CD14-positive monocyte (primary cell): ENCODE measurements around the gene SEC22B. TPM values are rescaled to one million over a fixed set of nuclear protein-coding genes. Genes with fewer than 3 reads are reported as not detected.
"Not testable (repeated sequence)": the region's sequence is repeated elsewhere in the genome, so short reads cannot be mapped to it uniquely, and the experiment has no call there.

Source experiments
- DNase-seq, 3 donors: peaks; one replicate each; pipeline ENCODE4 v3.0.0-alpha.2; 2011 to 2022
- H2AFZ ChIP-seq: 2 replicates; pipeline ENCODE4 v1.6.0; 2012; ENCODE audit warnings: mild to moderate bottlenecking, low read depth, low read length, inconsistent platforms; ENCODE audit not compliant: insufficient read depth, poor library complexity, severe bottlenecking
- H3K27ac ChIP-seq, 2 donors: 1 replicate in 1 of 2; 2 replicates in 1 of 2; pipeline ENCODE4 v1.5.1; 2012 to 2013; ENCODE audit warnings: low read length in 2 of 2, control low read depth in 1 of 2, inconsistent platforms in 1 of 2, low read depth in 1 of 2, mild to moderate bottlenecking in 1 of 2
- H3K27me3 ChIP-seq, 2 donors: one replicate each; pipeline versions ENCODE4 v1.6.0 to v1.6.1; 2011 to 2013; ENCODE audit warnings: low read length in 2 of 2; ENCODE audit not compliant: control insufficient read depth in 2 of 2, insufficient read depth in 2 of 2
- H3K36me3 ChIP-seq, 2 donors: replicated peaks in 1 of 2; 1 replicate in 1 of 2; 2 replicates in 1 of 2; pipeline versions ENCODE4 v1.5.1 to v1.6.1; 2012 to 2013; ENCODE audit warnings: low read length in 2 of 2, control low read depth in 1 of 2, inconsistent platforms in 1 of 2, mild to moderate bottlenecking in 1 of 2; ENCODE audit not compliant: insufficient read depth in 2 of 2, control insufficient read depth in 1 of 2
- H3K4me1 ChIP-seq, 2 donors: 1 replicate in 1 of 2; 2 replicates in 1 of 2; pipeline versions ENCODE4 v1.5.1 to v1.6.1; 2012 to 2013; ENCODE audit warnings: low read length in 2 of 2, control low read depth in 1 of 2, inconsistent platforms in 1 of 2, mild to moderate bottlenecking in 1 of 2, moderate library complexity in 1 of 2; ENCODE audit not compliant: insufficient read depth in 2 of 2, control insufficient read depth in 1 of 2
- H3K4me2 ChIP-seq: replicated peaks from 2 replicates; pipeline ENCODE3; 2012; ENCODE audit warnings: low read length, moderate library complexity, mild to moderate bottlenecking; ENCODE audit not compliant: poor library complexity, severe bottlenecking; ENCODE audit errors: extremely low read depth
- H3K4me3 ChIP-seq, 3 experiments: fragments of 200-600 bp in 1 of 3; sonication (generic) in 1 of 3; replicated peaks in 1 of 3; 1 replicate in 2 of 3; 2 replicates in 1 of 3; pipeline ENCODE4 v1.5.1; 2011 to 2013; ENCODE audit warnings: low read length in 3 of 3, mild to moderate bottlenecking in 3 of 3, control low read depth in 2 of 3, low read depth in 2 of 3, inconsistent platforms in 1 of 3, moderate library complexity in 1 of 3
- H3K79me2 ChIP-seq: 2 replicates; pipeline ENCODE4 v1.6.0; 2012; ENCODE audit warnings: mild to moderate bottlenecking, control low read depth, inconsistent platforms, low read length, moderate library complexity; ENCODE audit not compliant: insufficient read depth
- H3K9ac ChIP-seq: 2 replicates; pipeline ENCODE4 v1.6.0; 2017; ENCODE audit warnings: low read length, mild to moderate bottlenecking; ENCODE audit not compliant: insufficient read depth, poor library complexity, severe bottlenecking
- H3K9me3 ChIP-seq, 2 donors: replicated peaks in 1 of 2; 1 replicate in 1 of 2; 2 replicates in 1 of 2; pipeline versions ENCODE4 v1.5.1 to v1.6.1; 2012 to 2013; ENCODE audit warnings: low read length in 2 of 2, control low read depth in 1 of 2; ENCODE audit not compliant: control insufficient read depth in 1 of 2, insufficient read depth in 1 of 2
- H4K20me1 ChIP-seq: 2 replicates; pipeline ENCODE4 v1.6.0; 2012; ENCODE audit warnings: mild to moderate bottlenecking, low read length, control low read depth, moderate library complexity; ENCODE audit not compliant: insufficient read depth
- H3K27ac Mint-ChIP-seq, 7 donors: one replicate each; pipeline ENCODE4 v1.8.0; 2020; ENCODE audit warnings: mild to moderate bottlenecking in 7 of 7, mixed read lengths in 7 of 7, moderate library complexity in 6 of 7, inconsistent platforms in 2 of 7
- H3K27me3 Mint-ChIP-seq, 3 donors: one replicate each; pipeline ENCODE4 v1.8.0; 2021 to 2022; ENCODE audit warnings: low read depth in 3 of 3, mild to moderate bottlenecking in 3 of 3, mixed read lengths in 3 of 3, moderate library complexity in 3 of 3, inconsistent platforms in 1 of 3
- H3K36me3 Mint-ChIP-seq, 2 donors: one replicate each; pipeline ENCODE4 v1.8.0; 2020; ENCODE audit warnings: mixed read lengths in 2 of 2, inconsistent platforms in 1 of 2, mild to moderate bottlenecking in 1 of 2
- H3K4me1 Mint-ChIP-seq: one replicate; pipeline ENCODE4 v1.8.0; 2020; ENCODE audit warnings: mild to moderate bottlenecking, mixed read lengths
- H3K4me3 Mint-ChIP-seq, 2 donors: one replicate each; pipeline ENCODE4 v1.8.0; 2020; ENCODE audit warnings: mild to moderate bottlenecking in 2 of 2, mixed read lengths in 2 of 2, moderate library complexity in 1 of 2
- H3K9me3 Mint-ChIP-seq, 7 donors: one replicate each; pipeline ENCODE4 v1.8.0; 2020 to 2022; ENCODE audit warnings: mixed read lengths in 7 of 7, mild to moderate bottlenecking in 6 of 7, moderate library complexity in 6 of 7, inconsistent platforms in 2 of 7
- CTCF ChIP-seq: fragments of 200-600 bp; IDR thresholded peaks from one replicate; pipeline ENCODE4 v1.8.0; 2022; ENCODE audit warnings: antibody characterized with exemption, mild to moderate bottlenecking
- WGBS: methylation state at CpG from one replicate; pipeline ENCODE4 v1.1.5; 2013; ENCODE audit warnings: missing lambda C conversion rate; ENCODE audit not compliant: insufficient coverage; 5-methylcytosine and 5-hydroxymethylcytosine counted together
- intact Hi-C, 2 donors: fragments of 100-400 bp; cut with micrococcal nuclease; formaldehyde crosslinking; loops; one replicate each; pipeline versions ENCODE4 v1.15.0 to v1.15.1; 2023
- polyA plus RNA-seq, 3 donors: library from polyadenylated mRNA; depleted of rRNA in 1 of 3; unstranded in 2 of 3; stranded (reverse) in 1 of 3; fragments of 300-500 nt in 2 of 3; fragments of >200 nt in 1 of 3; fragmentation: Illumina TruSeq in 2 of 3; gene quantifications; 1 replicate in 2 of 3; 2 replicates in 1 of 3; pipeline ENCODE4 v1.2.3, GENCODE V29; 2012 to 2021

The SEC22B gene
- polyA plus RNA-seq, 3 donors: 10.1 to 23.5 (median 18.9) TPM

GRCh38 chr1:120178799-120179756 is 2.8 kb upstream of the SEC22B start:
- Mint-ChIP-seq H3K36me3 (no peaks in the 10 kb centered on the region), H3K4me3 (no peak overlapping the region), H3K9me3 (peaks cover 0 to 2% (median 0%) of the 10 kb centered on the region in 7 donors), H3K4me1 (peaks cover 7% of the 10 kb centered on the region), H3K27ac (no peak overlapping the region), H3K27me3 (peaks cover 0 to 1% (median 0%) of the 10 kb centered on the region in 3 donors)
- WGBS: no CpG with 5 or more reads among the region's 6 CpGs
- Histone ChIP-seq H3K9ac (no peak overlapping the region), H3K36me3 (no peaks in the 10 kb centered on the region), H3K9me3 (peaks cover 0 to 2% of the 10 kb centered on the region in 2 donors), H3K27ac (no peak overlapping the region), H2AFZ (peak overlapping the region; percentile 35), H3K27me3 (no peaks in the 10 kb centered on the region), H3K4me3 (no peak overlapping the region), H3K79me2 (peaks cover 13% of the 10 kb centered on the region), H3K4me1 (peaks cover 5 to 10% of the 10 kb centered on the region in 2 donors), H4K20me1 (no peaks in the 10 kb centered on the region), H3K4me2 (no peak overlapping the region)
- TF ChIP-seq CTCF: no peak
- no peak for DNase-seq
- intact Hi-C loops: no loop called here

- H3K9me3 ChIP-seq, H3K9ac ChIP-seq, intact Hi-C loops, H3K4me1 ChIP-seq, DNase-seq, H3K4me3 ChIP-seq, H2AFZ ChIP-seq, H3K27ac Mint-ChIP-seq, H4K20me1 ChIP-seq, H3K27me3 Mint-ChIP-seq, H3K27ac ChIP-seq, H3K9me3 Mint-ChIP-seq, H3K36me3 ChIP-seq, H3K4me3 Mint-ChIP-seq, H3K36me3 Mint-ChIP-seq, H3K4me2 ChIP-seq, H3K4me1 Mint-ChIP-seq, H3K27me3 ChIP-seq: not testable (repeated sequence)
- WGBS: 100% methylated on average over 1 of the region's 2 CpGs
- H3K79me2 ChIP-seq: peaks cover 14% of the 10 kb centered on the region
These were observed 1.7 kb upstream of the SEC22B start for GRCh38 chr1:120178058-120178457.

- H3K4me1 Mint-ChIP-seq, H3K36me3 Mint-ChIP-seq, intact Hi-C loops, H3K9me3 ChIP-seq, H3K36me3 ChIP-seq, H3K27me3 ChIP-seq, H4K20me1 ChIP-seq, H3K27me3 Mint-ChIP-seq, H3K9me3 Mint-ChIP-seq, H3K4me1 ChIP-seq: not testable (repeated sequence)
- peak overlapping the region; percentile 98 to 100 (median 99) for H3K27ac Mint-ChIP-seq
- Histone ChIP-seq H3K27ac (peak overlapping the region; percentile 88 to 96), H3K4me2 (peak overlapping the region; percentile 80), H3K79me2 (peaks cover 17% of the 10 kb centered on the region), H3K9ac (peak overlapping the region; percentile 93), H3K4me3 (peak overlapping the region; percentile 58 to 99 (median 89)), H2AFZ (peak overlapping the region; percentile 84)
- DNase-seq: peak in 1 of 3 donors; percentile 10
- H3K4me3 Mint-ChIP-seq: peak overlapping the region; percentile 97 to 98
- 0% methylated on average over 1 of the region's 7 CpGs for WGBS
These were observed 632 bp downstream of the SEC22B start for GRCh38 chr1:120175688-120176087.

GRCh38 chr1:120164761-120165160 is 11.6 kb downstream of the SEC22B start:
- H3K4me1 Mint-ChIP-seq, H3K9me3 Mint-ChIP-seq, H4K20me1 ChIP-seq, H3K4me3 Mint-ChIP-seq, H3K27ac ChIP-seq, H3K79me2 ChIP-seq, H2AFZ ChIP-seq, H3K9me3 ChIP-seq, H3K4me3 ChIP-seq, H3K9ac ChIP-seq, H3K27ac Mint-ChIP-seq, DNase-seq, H3K27me3 Mint-ChIP-seq, H3K36me3 ChIP-seq, intact Hi-C loops, H3K4me2 ChIP-seq, H3K4me1 ChIP-seq, H3K27me3 ChIP-seq: not testable (repeated sequence)
- peaks cover 12 to 21% of the 10 kb centered on the region in 2 donors for H3K36me3 Mint-ChIP-seq
- WGBS: no CpG with 5 or more reads among the region's 1 CpG
